ENCODE measurements around the gene TEX52. TPM values are rescaled to one million over a fixed set of nuclear protein-coding genes. Genes with fewer than 3 reads are reported as not detected.
"Not testable (repeated sequence)": the region's sequence is repeated elsewhere in the genome, so short reads cannot be mapped to it uniquely, and the experiment has no call there.

The TEX52 gene
- total RNA-seq, 2 experiments from 2014 or later, result 0.29 to 0.36 TPM

DNA sequence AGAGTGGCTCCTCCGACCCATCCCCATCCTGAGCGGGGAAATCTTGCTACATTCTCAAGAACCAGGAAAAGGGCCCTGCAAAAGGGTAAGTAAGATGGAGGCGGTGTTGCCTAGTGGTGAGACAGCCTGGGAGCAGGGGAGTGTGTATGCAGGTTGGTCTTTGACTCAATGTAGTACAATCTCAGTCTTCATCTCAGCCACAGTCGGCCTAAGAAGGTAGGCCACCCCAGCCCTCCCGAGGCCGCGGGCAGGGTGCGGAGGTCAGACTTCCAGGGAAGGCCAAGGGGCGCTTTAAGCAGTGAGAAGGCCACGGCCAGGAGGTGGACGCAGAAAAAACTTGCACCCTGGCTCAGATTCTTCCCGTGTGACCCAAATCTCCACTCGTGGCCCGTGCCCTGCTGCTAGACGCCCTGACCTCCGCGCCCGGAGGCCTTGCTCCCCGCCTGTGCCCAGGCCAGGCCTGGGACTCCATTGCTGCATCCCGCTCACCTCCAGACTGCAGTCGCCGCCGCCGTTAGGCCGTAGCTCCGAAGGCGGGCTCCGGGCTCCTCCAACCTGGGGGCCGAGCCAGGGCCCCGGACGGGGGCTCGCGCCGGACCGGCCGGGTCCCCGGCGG is 19.7 kb upstream of the TEX52 start:
- Mint-ChIP-seq H3K4me1 (ENCODE audit: low read depth) (peaks cover 28% of the 10 kb centered on the region), H3K4me3 (peak overlapping the region; percentile 80), H3K27ac (peak overlapping the region; percentile 90), H3K36me3 (ENCODE audit: low read depth) (peaks cover 52% of the 10 kb centered on the region), H3K27me3 (no peaks in the 10 kb centered on the region), H3K9me3 (no peaks in the 10 kb centered on the region)
- POLR2A ChIA-PET, result interaction anchor here (0.8 to 4.8 kb wide), 11 partner anchors 8 to 79 kb away, joined by 3 to 48 read pairs (median 5); partner anchors contain the start of gene TULP3
- DNase-seq (peak; percentile 50), ATAC-seq (peak; percentile 64)
- CTCF ChIA-PET, result interaction anchor here (1.0 to 2.0 kb wide), 4 partner anchors 9 to 68 kb away, joined by 3 to 9 read pairs (median 4); no protein-coding TSS in a partner anchor
- intact Hi-C loops (cut with micrococcal nuclease), result no loop called here
- TF ChIP-seq, protein P1, sequence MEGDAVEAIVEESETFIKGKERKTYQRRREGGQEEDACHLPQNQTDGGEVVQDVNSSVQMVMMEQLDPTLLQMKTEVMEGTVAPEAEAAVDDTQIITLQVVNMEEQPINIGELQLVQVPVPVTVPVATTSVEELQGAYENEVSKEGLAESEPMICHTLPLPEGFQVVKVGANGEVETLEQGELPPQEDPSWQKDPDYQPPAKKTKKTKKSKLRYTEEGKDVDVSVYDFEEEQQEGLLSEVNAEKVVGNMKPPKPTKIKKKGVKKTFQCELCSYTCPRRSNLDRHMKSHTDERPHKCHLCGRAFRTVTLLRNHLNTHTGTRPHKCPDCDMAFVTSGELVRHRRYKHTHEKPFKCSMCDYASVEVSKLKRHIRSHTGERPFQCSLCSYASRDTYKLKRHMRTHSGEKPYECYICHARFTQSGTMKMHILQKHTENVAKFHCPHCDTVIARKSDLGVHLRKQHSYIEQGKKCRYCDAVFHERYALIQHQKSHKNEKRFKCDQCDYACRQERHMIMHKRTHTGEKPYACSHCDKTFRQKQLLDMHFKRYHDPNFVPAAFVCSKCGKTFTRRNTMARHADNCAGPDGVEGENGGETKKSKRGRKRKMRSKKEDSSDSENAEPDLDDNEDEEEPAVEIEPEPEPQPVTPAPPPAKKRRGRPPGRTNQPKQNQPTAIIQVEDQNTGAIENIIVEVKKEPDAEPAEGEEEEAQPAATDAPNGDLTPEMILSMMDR (IDR thresholded peaks at IDR 0.05), result no peak

DNA sequence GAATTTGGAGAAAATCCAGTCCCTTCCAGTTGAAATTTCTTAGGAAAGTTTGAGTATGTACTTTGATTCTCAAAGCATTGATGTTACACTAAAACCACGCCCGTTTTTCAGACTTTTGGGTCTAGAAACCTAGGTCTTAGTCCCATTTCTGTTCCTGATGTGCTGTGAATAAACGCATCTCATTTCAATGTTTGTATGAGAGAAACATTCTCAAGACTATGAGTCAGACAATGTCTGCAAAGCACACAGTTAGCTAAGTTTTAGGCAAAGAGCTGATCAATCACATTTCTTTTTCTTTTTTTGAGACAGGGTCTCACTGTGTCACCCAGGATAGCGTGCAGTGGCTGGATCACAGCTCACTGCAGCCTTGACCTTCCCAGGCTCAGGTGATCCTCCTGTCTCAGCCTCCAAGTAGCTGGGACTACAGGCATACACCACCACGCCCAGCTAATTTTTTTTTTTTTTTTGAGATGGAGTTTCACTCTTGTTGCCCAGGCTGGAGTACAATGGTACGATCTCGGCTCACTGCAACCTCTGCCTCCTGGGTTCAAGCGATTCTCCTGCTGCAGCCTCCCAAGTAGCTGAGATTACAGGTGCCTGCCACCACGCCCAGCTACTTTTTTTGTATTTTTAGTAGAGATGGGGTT is 12.3 kb upstream of the TEX52 start:
- H3K27ac Mint-ChIP-seq; H3K4me3 Mint-ChIP-seq; ATAC-seq; CTCF ChIA-PET; H3K27me3 Mint-ChIP-seq; H3K9me3 Mint-ChIP-seq; DNase-seq; H3K4me1 Mint-ChIP-seq (ENCODE audit: low read depth); intact Hi-C loops (cut with micrococcal nuclease): not testable (repeated sequence)
- POLR2A ChIA-PET, result interaction anchor here (1.8 kb wide), 1 partner anchor 8 kb away, joined by 5 read pairs; the partner anchor contains the start of genes FOXM1 and RHNO1
- peaks cover 61% of the 10 kb centered on the region for H3K36me3 Mint-ChIP-seq (ENCODE audit: low read depth)

DNA sequence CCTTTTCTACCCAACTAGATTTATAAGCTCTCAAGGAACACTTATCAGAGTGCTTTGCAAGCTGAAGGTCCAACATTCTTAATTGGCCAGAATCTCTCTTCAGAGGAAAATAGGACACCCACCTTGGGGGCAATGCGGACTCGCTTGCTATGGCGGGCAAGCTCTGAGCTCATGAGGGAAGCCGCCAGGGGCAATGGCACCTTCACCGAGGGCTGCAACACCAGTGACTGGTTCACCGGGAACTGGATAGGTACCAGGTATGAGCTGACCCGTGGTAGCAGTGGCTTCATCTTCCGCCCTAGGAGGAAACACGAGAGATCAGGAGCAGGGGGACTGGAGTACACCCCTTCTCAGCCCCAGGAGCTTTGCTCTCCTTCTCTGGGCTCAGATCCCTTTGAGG is 7.4 kb upstream of the TEX52 start:
- intact Hi-C loops (cut with micrococcal nuclease), result no loop called here
- TF ChIP-seq, protein P1 (IDR thresholded peaks at IDR 0.05), result no peak
- CTCF ChIA-PET, result interaction anchor here (1.1 to 2.7 kb wide), 3 partner anchors 10 to 170 kb away, joined by 3 to 13 read pairs (median 4); no protein-coding TSS in a partner anchor
- POLR2A ChIA-PET, result interaction anchor here (0.7 to 1.5 kb wide), 3 partner anchors 9 to 42 kb away, joined by 3 to 10 read pairs (median 5); partner anchors contain the start of genes FOXM1 and RHNO1
- H3K27me3 Mint-ChIP-seq, result no peaks in the 10 kb centered on the region
- H3K27ac Mint-ChIP-seq, result no peak overlapping the region
- no peak for DNase-seq
- H3K4me1 Mint-ChIP-seq (ENCODE audit: low read depth), result peaks cover 10% of the 10 kb centered on the region
- peaks cover 63% of the 10 kb centered on the region for H3K36me3 Mint-ChIP-seq (ENCODE audit: low read depth)
- no peaks in the 10 kb centered on the region for H3K9me3 Mint-ChIP-seq
- ATAC-seq, result no peak
- H3K4me3 Mint-ChIP-seq, result no peak overlapping the region

DNA sequence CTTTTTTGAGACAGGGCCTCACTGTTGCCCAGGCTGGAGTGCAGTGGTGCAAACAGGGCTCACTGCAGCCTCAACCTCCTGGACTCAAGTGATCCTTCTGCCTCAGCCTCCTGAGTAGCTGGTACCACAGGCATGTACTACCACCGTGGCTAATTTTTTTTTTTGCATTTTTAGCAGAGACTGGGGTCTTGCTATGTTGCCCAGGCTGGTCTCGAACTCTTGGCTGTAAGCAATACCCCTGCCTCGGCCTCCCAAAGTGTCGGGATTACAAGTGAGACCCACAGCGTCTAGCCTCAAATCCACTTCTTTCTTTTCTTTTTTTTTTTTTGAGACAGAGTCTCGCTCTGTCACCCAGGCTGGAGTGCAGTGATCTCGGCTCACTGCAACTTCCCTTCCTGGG is 6.6 kb upstream of the TEX52 start:
- CTCF ChIA-PET, result interaction anchor here (1.1 to 2.7 kb wide), 3 partner anchors 9 to 171 kb away, joined by 3 to 13 read pairs (median 4); no protein-coding TSS in a partner anchor
- H3K4me1 Mint-ChIP-seq (ENCODE audit: low read depth); H3K9me3 Mint-ChIP-seq; intact Hi-C loops (cut with micrococcal nuclease); H3K27ac Mint-ChIP-seq; ATAC-seq; H3K4me3 Mint-ChIP-seq; DNase-seq; H3K27me3 Mint-ChIP-seq: not testable (repeated sequence)
- peaks cover 62% of the 10 kb centered on the region for H3K36me3 Mint-ChIP-seq (ENCODE audit: low read depth)
- POLR2A ChIA-PET, result interaction anchor here (1.5 kb wide), 2 partner anchors 14 to 42 kb away, joined by 3 to 10 read pairs; partner anchors contain the start of genes FOXM1 and RHNO1

DNA sequence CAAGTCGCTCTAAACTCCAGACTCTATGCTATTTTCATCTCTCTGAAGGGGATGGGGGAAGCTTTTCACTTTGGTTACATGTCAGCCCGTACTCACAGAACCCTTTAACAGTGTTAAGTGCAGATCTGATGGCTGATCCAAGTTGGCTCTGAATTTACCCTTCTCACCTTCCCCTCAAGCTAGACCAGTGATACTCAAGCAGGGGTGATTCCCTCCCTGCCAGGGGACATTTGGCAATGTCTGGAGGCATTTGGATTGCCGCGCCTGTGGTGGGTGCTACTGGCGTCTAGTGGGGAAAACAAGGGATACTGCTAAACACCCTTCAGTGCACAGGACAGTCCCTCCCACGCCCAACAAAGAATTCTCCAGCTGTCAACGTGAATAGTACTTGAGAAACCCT is 6.0 kb upstream of the TEX52 start:
- no peaks in the 10 kb centered on the region for H3K9me3 Mint-ChIP-seq
- no peaks in the 10 kb centered on the region for H3K27me3 Mint-ChIP-seq

More for the DNA sequence above, 6.0 kb upstream of the TEX52 start:
- H3K36me3 Mint-ChIP-seq (ENCODE audit: low read depth), result peaks cover 60% of the 10 kb centered on the region
- TF ChIP-seq, protein P1 (IDR thresholded peaks at IDR 0.05), result no peak
- POLR2A ChIA-PET, result interaction anchor here (1.0 kb wide), 1 partner anchor 14 kb away, joined by 8 read pairs; the partner anchor contains the start of genes FOXM1 and RHNO1
- no peaks in the 10 kb centered on the region for H3K4me1 Mint-ChIP-seq (ENCODE audit: low read depth)
- no peak for DNase-seq
- H3K27ac Mint-ChIP-seq, result no peak overlapping the region
- ATAC-seq, result no peak
- H3K4me3 Mint-ChIP-seq, result no peak overlapping the region
- CTCF ChIA-PET, result interaction anchor here (2.7 kb wide), 1 partner anchor 9 kb away, joined by 13 read pairs; no protein-coding TSS in a partner anchor
- intact Hi-C loops (cut with micrococcal nuclease), result no loop called here

Measured in activated CD8-positive, alpha-beta T cell treated with anti-CD3 and anti-CD28 coated beads for 36 hours (primary cell).